IMR-90 (cell line): ENCODE measurements around the gene TBC1D9B. TPM values are rescaled to one million over a fixed set of nuclear protein-coding genes. Genes with fewer than 3 reads are reported as not detected.

Experiments used
- ATAC-seq: fragments of 200-7000 bp; cut with Tn5 transposase; 2 replicates; pipeline ENCODE4 v1.9.1; 2020; ENCODE audit warnings: low read depth, mild to moderate bottlenecking, moderate library complexity
- BruUV-seq: library from RNA; stranded (reverse); fragments of 400-500 nt; replicated peaks from 2 replicates; lab custom pipeline; 2021; lab: Mats Ljungman, UMichigan
- CTCF ChIA-PET: fragments of 300-600 bp; formaldehyde crosslinking; extraction: SDS; loops from one replicate; lab custom pipeline; 2021; ENCODE audit warnings: antibody characterized with exemption; lab: Yijun Ruan, JAX
- POLR2A ChIA-PET: fragments of 300-600 bp; sonication (Branson Sonifier 250); formaldehyde crosslinking; loops from one replicate; lab custom pipeline; 2022; ENCODE audit warnings: antibody characterized with exemption; ENCODE audit not compliant: unreplicated experiment; lab: Charles Lee
- DNase-seq: peaks from one replicate; pipeline ENCODE4 v3.0.0; 2013
- H2AFZ ChIP-seq: replicated peaks from 2 replicates; pipeline ENCODE3; 2013; ENCODE audit warnings: low read length, mild to moderate bottlenecking; ENCODE audit not compliant: poor library complexity
- H2AK5ac ChIP-seq: 2 replicates; pipeline ENCODE4 v1.6.1; 2013; ENCODE audit warnings: low read depth, low read length, inconsistent platforms
- H2AK9ac ChIP-seq: replicated peaks from 2 replicates; pipeline ENCODE3; 2013; ENCODE audit warnings: mild to moderate bottlenecking, low read depth, low read length, moderate library complexity; ENCODE audit not compliant: poor library complexity
- H2BK120ac ChIP-seq: 2 replicates; pipeline ENCODE4 v1.6.1; 2013; ENCODE audit warnings: low read depth, low read length, inconsistent platforms
- H2BK15ac ChIP-seq: 3 replicates; pipeline ENCODE4 v1.6.1; 2013; ENCODE audit warnings: low read depth, low read length, inconsistent platforms
- H2BK20ac ChIP-seq: 2 replicates; pipeline ENCODE4 v1.6.1; 2013; ENCODE audit warnings: low read depth, mild to moderate bottlenecking, inconsistent platforms, low read length, moderate library complexity
- H2BK5ac ChIP-seq: 2 replicates; pipeline ENCODE4 v1.6.1; 2013; ENCODE audit warnings: mild to moderate bottlenecking, low read depth, low read length, inconsistent platforms; ENCODE audit not compliant: poor library complexity, severe bottlenecking
- H3K14ac ChIP-seq: replicated peaks from 2 replicates; pipeline ENCODE4 v1.6.1; 2013; ENCODE audit warnings: low read depth, low read length, inconsistent platforms
- H3K18ac ChIP-seq: 2 replicates; pipeline ENCODE4 v1.6.1; 2013; ENCODE audit warnings: low read depth, low read length, control low read depth
- H3K23ac ChIP-seq: 2 replicates; pipeline ENCODE4 v1.6.1; 2013; ENCODE audit warnings: low read depth, low read length, inconsistent platforms
- H3K27ac ChIP-seq: 2 replicates; pipeline ENCODE4 v1.5.1; 2013; ENCODE audit warnings: mild to moderate bottlenecking, control low read depth, low read length; ENCODE audit not compliant: insufficient read depth
- H3K27me3 ChIP-seq: 2 replicates; pipeline ENCODE4 v1.6.1; 2013; ENCODE audit warnings: low read length; ENCODE audit not compliant: control insufficient read depth, insufficient read depth
- H3K36me3 ChIP-seq: 2 replicates; pipeline ENCODE4 v1.6.1; 2013; ENCODE audit warnings: low read length, mixed read lengths; ENCODE audit not compliant: control insufficient read depth, insufficient read depth
- H3K4ac ChIP-seq: 2 replicates; pipeline ENCODE4 v1.6.1; 2013; ENCODE audit warnings: low read depth, low read length, inconsistent platforms
- H3K4me1 ChIP-seq: 2 replicates; pipeline ENCODE4 v1.6.1; 2013; ENCODE audit warnings: low read length, mixed read lengths; ENCODE audit not compliant: control insufficient read depth, insufficient read depth
- H3K4me2 ChIP-seq: 2 replicates; pipeline ENCODE4 v1.6.1; 2013; ENCODE audit warnings: low read depth, mild to moderate bottlenecking, control low read depth, low read length, moderate library complexity
- H3K4me3 ChIP-seq: 2 replicates; pipeline ENCODE4 v1.5.1; 2013; ENCODE audit warnings: low read depth, mild to moderate bottlenecking, control low read depth, low read length, moderate library complexity; ENCODE audit not compliant: insufficient read depth
- H3K56ac ChIP-seq: 2 replicates; pipeline ENCODE4 v1.6.1; 2013; ENCODE audit warnings: low read length, inconsistent platforms; ENCODE audit not compliant: insufficient read depth; ENCODE audit errors: extremely low read depth
- H3K79me1 ChIP-seq, 2 experiments: 2 replicates each; pipeline ENCODE4 v1.6.1; 2013; ENCODE audit warnings: low read length in 2 of 2, inconsistent platforms in 1 of 2, low read depth in 1 of 2
- H3K9ac ChIP-seq: 2 replicates; pipeline ENCODE4 v1.6.1; 2013; ENCODE audit warnings: low read depth, low read length, control low read depth
- H3K9me1 ChIP-seq: 2 replicates; pipeline ENCODE4 v1.6.1; 2013; ENCODE audit warnings: low read length, inconsistent platforms; ENCODE audit not compliant: insufficient read depth
- H3K9me3 ChIP-seq: 2 replicates; pipeline ENCODE4 v1.6.1; 2013; ENCODE audit warnings: low read length; ENCODE audit not compliant: control insufficient read depth, insufficient read depth
- H4K20me1 ChIP-seq: 2 replicates; pipeline ENCODE4 v1.6.1; 2013; ENCODE audit warnings: low read length, inconsistent platforms; ENCODE audit not compliant: insufficient read depth
- H4K5ac ChIP-seq: 2 replicates; pipeline ENCODE4 v1.6.1; 2013; ENCODE audit warnings: mild to moderate bottlenecking, low read depth, low read length, control low read depth
- H4K8ac ChIP-seq, 2 experiments: 2 replicates each; pipeline ENCODE4 v1.6.1; 2013; ENCODE audit warnings: low read depth in 2 of 2, low read length in 2 of 2, control low read depth in 1 of 2, inconsistent platforms in 1 of 2
- H4K91ac ChIP-seq: 2 replicates; pipeline ENCODE4 v1.6.1; 2013; ENCODE audit warnings: low read depth, low read length, inconsistent platforms; ENCODE audit not compliant: insufficient read depth
- BHLHE40 ChIP-seq: fragments of 150-350 bp; IDR thresholded peaks from 2 replicates; pipeline ENCODE4 v1.6.1; 2016; ENCODE audit warnings: mild to moderate bottlenecking, low read depth, low read length
- CEBPB ChIP-seq: IDR thresholded peaks from 2 replicates; pipeline ENCODE4 v1.6.1; 2012; ENCODE audit warnings: low read depth, low read length, improper control_type of control experiment
- CHD1 ChIP-seq: IDR thresholded peaks from 2 replicates; pipeline ENCODE4 v1.6.1; 2012; ENCODE audit warnings: low read depth, low read length, improper control_type of control experiment
- FOS ChIP-seq: fragments of 150-350 bp; IDR thresholded peaks from 2 replicates; pipeline ENCODE4 v1.6.1; 2016; ENCODE audit warnings: low read depth, low read length
- MAFK ChIP-seq: IDR thresholded peaks from 2 replicates; pipeline ENCODE4 v1.6.1; 2012; ENCODE audit warnings: low read depth, low read length, improper control_type of control experiment
- MXI1 ChIP-seq: IDR thresholded peaks from 2 replicates; pipeline ENCODE4 v1.6.1; 2012; ENCODE audit warnings: low read depth, mild to moderate bottlenecking, low read length, moderate library complexity, borderline replicate concordance
- NFE2L2 ChIP-seq: fragments of 150-350 bp; IDR thresholded peaks from 2 replicates; pipeline ENCODE4 v1.6.1; 2016; ENCODE audit warnings: low read depth, mild to moderate bottlenecking, low read length
- POLR2A ChIP-seq: IDR thresholded peaks from 2 replicates; pipeline ENCODE4 v1.6.1; 2012; ENCODE audit warnings: mild to moderate bottlenecking, low read depth, low read length
- RAD21 ChIP-seq: IDR thresholded peaks from 2 replicates; pipeline ENCODE4 v1.6.1; 2012; ENCODE audit warnings: low read length, improper control_type of control experiment
- RCOR1 ChIP-seq: IDR thresholded peaks from 2 replicates; pipeline ENCODE4 v1.6.1; 2012; ENCODE audit warnings: mild to moderate bottlenecking, low read length, improper control_type of control experiment; ENCODE audit not compliant: insufficient replicate concordance
- RFX5 ChIP-seq: IDR thresholded peaks from 2 replicates; pipeline ENCODE4 v1.8.0; 2012; ENCODE audit warnings: low read depth, mild to moderate bottlenecking, low read length, moderate library complexity
- SMC3 ChIP-seq: fragments of 150-350 bp; IDR thresholded peaks from 2 replicates; pipeline ENCODE4 v1.6.1; 2016; ENCODE audit warnings: low read depth, mild to moderate bottlenecking, antibody characterized with exemption, low read length, moderate library complexity
- WGBS, 2 experiments: methylation state at CpG; one replicate each; pipeline versions ENCODE4 v1.1.5 to v1.1.7; 2013; ENCODE audit warnings: missing lambda C conversion rate in 2 of 2; ENCODE audit not compliant: insufficient read length in 1 of 2; ENCODE audit errors: extremely low coverage in 2 of 2; 5-methylcytosine and 5-hydroxymethylcytosine counted together
- dilution Hi-C: fragments of 300-500 bp; cut with HindIII; formaldehyde crosslinking; loops from one replicate; pipeline ENCODE4 v1.14.3; 2018; ENCODE audit warnings: low sequenced_read_pairs; ENCODE audit not compliant: unreplicated experiment
- in situ Hi-C: fragments of 300-500 bp; cut with MboI; formaldehyde crosslinking; loops from 3 replicates; pipeline ENCODE4 v1.14.3; 2019; ENCODE audit warnings: low sequenced_read_pairs, inconsistent platforms, mixed read lengths
- intact Hi-C: fragments of 100-400 bp; cut with micrococcal nuclease; formaldehyde crosslinking; loops from 2 replicates; pipeline ENCODE4 v1.10.0; 2022
- polyA plus RNA-seq, 3 experiments: library from polyadenylated mRNA; depleted of rRNA; stranded (reverse); fragments of >200 nt; gene quantifications; 2 replicates each; pipeline ENCODE4 v1.2.3, GENCODE V29; 2012; ENCODE audit warnings: low replicate concordance in 1 of 3
- total RNA-seq: library from RNA; depleted of rRNA; stranded (reverse); fragments of >200 nt; gene quantifications from 2 replicates; pipeline ENCODE4 v1.2.3, GENCODE V29; 2012
- TF ChIP-seq, protein P1 (sequence below): conservative IDR thresholded peaks from 2 replicates; pipeline ENCODE4 v1.5.1; 2012; ENCODE audit warnings: mild to moderate bottlenecking, low read depth, low read length, improper control_type of control experiment
- TF ChIP-seq, protein P2 (sequence below): fragments of 150-350 bp; IDR thresholded peaks from 2 replicates; pipeline ENCODE4 v1.6.1; 2017; ENCODE audit warnings: mild to moderate bottlenecking, antibody characterized with exemption, low read length, low read depth
- TF ChIP-seq, protein P3 (sequence below): fragments of 150-350 bp; IDR thresholded peaks from 2 replicates; pipeline ENCODE4 v1.6.1; 2016; ENCODE audit warnings: low read depth, mild to moderate bottlenecking, low read length, moderate library complexity, borderline replicate concordance

The TBC1D9B gene
- total and polyA plus RNA-seq, 2 of the 4 experiments (the other 2 are of a cell fraction) = 58.6 to 78.1 TPM

DNA sequence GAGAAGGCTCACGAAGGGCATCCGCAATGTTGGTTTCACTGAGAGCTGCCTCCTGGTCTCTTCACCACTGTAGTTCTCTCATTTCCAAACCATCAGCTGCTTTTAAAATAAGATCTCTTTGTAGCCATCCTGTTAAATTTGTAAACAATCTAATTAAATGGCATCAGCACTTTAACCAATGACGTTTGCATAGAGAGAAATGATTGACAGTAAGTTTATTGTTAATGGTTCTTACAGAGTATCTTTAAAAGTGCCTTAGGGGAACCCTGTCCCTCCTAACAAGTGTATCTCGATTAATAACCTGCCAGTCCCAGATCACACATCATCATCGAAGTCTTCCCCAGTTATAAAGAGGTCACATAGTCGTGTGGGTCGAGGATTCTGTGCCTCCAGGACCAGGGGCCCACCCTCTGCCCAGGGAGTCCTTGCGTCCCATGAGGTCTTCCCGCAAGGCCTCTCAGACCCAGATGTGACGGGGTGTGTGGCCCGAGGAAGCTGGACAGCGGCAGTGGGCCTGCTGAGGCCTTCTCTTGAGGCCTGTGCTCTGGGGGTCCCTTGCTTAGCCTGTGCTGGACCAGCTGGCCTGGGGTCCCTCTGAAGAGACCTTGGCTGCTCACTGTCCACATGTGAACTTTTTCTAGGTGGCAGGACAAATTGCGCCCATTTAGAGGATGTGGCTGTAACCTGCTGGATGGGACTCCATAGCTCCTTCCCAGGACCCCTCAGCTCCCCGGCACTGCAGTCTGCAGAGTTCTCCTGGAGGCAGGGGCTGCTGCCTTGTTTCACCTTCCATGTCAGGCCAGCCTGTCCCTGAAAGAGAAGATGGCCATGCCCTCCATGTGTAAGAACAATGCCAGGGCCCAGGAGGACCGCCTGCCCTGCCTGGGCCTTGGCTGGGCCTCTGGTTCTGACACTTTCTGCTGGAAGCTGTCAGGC lies 70.4 kb downstream of the TBC1D9B start:
- ChIA-PET CTCF (no interaction called here), POLR2A (no interaction called here)
- no peak overlapping the region for H2BK15ac ChIP-seq
- WGBS, 2 experiments = 88% methylated on average over 9 of the region's 15 CpGs; no CpG with 5 or more reads in 1 of the 2 experiments
- no peak overlapping the region for H3K18ac ChIP-seq
- H3K23ac ChIP-seq = no peak overlapping the region
- peaks cover 56% of the 10 kb centered on the region for H4K20me1 ChIP-seq
- H3K14ac ChIP-seq = no peak overlapping the region
- H3K9me3 ChIP-seq = no peaks in the 10 kb centered on the region
- no peak overlapping the region for H2BK20ac ChIP-seq
- no peak overlapping the region for H3K27ac ChIP-seq
- H3K36me3 ChIP-seq = peaks cover 61% of the 10 kb centered on the region
- H2BK5ac ChIP-seq = no peak overlapping the region
- ATAC-seq (no peak), DNase-seq (no peak)
- no peak overlapping the region for H4K8ac ChIP-seq
- no peak overlapping the region for H3K4me2 ChIP-seq
- H4K5ac ChIP-seq = no peak overlapping the region
- H3K56ac ChIP-seq = no peak overlapping the region
- intact Hi-C loops = no loop called here
- dilution Hi-C loops = no loop called here
- TF ChIP-seq, protein P1, sequence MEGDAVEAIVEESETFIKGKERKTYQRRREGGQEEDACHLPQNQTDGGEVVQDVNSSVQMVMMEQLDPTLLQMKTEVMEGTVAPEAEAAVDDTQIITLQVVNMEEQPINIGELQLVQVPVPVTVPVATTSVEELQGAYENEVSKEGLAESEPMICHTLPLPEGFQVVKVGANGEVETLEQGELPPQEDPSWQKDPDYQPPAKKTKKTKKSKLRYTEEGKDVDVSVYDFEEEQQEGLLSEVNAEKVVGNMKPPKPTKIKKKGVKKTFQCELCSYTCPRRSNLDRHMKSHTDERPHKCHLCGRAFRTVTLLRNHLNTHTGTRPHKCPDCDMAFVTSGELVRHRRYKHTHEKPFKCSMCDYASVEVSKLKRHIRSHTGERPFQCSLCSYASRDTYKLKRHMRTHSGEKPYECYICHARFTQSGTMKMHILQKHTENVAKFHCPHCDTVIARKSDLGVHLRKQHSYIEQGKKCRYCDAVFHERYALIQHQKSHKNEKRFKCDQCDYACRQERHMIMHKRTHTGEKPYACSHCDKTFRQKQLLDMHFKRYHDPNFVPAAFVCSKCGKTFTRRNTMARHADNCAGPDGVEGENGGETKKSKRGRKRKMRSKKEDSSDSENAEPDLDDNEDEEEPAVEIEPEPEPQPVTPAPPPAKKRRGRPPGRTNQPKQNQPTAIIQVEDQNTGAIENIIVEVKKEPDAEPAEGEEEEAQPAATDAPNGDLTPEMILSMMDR = no peak
- TF ChIP-seq MAFK = no peak
- TF ChIP-seq MXI1 = no peak
- no peak for TF ChIP-seq BHLHE40
- no peak for TF ChIP-seq RCOR1
- TF ChIP-seq NFE2L2 = no peak
- no peak for TF ChIP-seq POLR2A
- TF ChIP-seq, protein P2, sequence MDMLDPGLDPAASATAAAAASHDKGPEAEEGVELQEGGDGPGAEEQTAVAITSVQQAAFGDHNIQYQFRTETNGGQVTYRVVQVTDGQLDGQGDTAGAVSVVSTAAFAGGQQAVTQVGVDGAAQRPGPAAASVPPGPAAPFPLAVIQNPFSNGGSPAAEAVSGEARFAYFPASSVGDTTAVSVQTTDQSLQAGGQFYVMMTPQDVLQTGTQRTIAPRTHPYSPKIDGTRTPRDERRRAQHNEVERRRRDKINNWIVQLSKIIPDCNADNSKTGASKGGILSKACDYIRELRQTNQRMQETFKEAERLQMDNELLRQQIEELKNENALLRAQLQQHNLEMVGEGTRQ = no peak
- no peak for TF ChIP-seq RFX5
- no peak for TF ChIP-seq SMC3
- TF ChIP-seq CEBPB = no peak
- no peak for TF ChIP-seq RAD21
- TF ChIP-seq FOS = no peak
- TF ChIP-seq CHD1 = no peak
- TF ChIP-seq, protein P3, sequence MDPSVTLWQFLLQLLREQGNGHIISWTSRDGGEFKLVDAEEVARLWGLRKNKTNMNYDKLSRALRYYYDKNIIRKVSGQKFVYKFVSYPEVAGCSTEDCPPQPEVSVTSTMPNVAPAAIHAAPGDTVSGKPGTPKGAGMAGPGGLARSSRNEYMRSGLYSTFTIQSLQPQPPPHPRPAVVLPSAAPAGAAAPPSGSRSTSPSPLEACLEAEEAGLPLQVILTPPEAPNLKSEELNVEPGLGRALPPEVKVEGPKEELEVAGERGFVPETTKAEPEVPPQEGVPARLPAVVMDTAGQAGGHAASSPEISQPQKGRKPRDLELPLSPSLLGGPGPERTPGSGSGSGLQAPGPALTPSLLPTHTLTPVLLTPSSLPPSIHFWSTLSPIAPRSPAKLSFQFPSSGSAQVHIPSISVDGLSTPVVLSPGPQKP = no peak
- H3K4ac ChIP-seq = no peak overlapping the region
- no peaks in the 10 kb centered on the region for H3K27me3 ChIP-seq
- in situ Hi-C loops = no loop called here
- H3K4me3 ChIP-seq = no peak overlapping the region
- BruUV-seq = no TSS peak
- peak overlapping the region; percentile 33 for H2AK9ac ChIP-seq
- no peak overlapping the region for H2AK5ac ChIP-seq
- no peaks in the 10 kb centered on the region for H3K4me1 ChIP-seq
- peaks cover 9 to 28% of the 10 kb centered on the region in 2 experiments; a peak in 3 of 4 replicates for H3K79me1 ChIP-seq
- no peak overlapping the region for H2BK120ac ChIP-seq
- H4K91ac ChIP-seq = no peak overlapping the region
- no peak overlapping the region for H3K9ac ChIP-seq
- H2AFZ ChIP-seq = peak overlapping the region; percentile 67
- H3K9me1 ChIP-seq = no peaks in the 10 kb centered on the region; the same call in none of the 2 replicates
